CD4-positive, alpha-beta T cell (primary cell): ENCODE results near the gene SEPTIN10. TPM values are rescaled to one million over a fixed set of nuclear protein-coding genes. Genes with fewer than 3 reads are reported as not detected.

Experiments
- ATAC-seq: fragments of 200-7000 bp; cut with Tn5 transposase; one replicate; pipeline ENCODE4 v1.10.0; 2022; ENCODE audit warnings: mild to moderate bottlenecking; ENCODE audit not compliant: poor library complexity
- CTCF ChIA-PET: fragments of 350-600 bp; sonication (Branson Sonifier 250); formaldehyde crosslinking; loops from one replicate; lab custom pipeline; 2021; ENCODE audit warnings: antibody characterized with exemption, inconsistent platforms; lab: Charles Lee
- POLR2A ChIA-PET: fragments of 350-600 bp; sonication (Branson Sonifier 250); formaldehyde crosslinking; loops from one replicate; lab custom pipeline; 2021; ENCODE audit warnings: antibody characterized with exemption, inconsistent platforms; lab: Charles Lee
- DNase-seq, 14 experiments: peaks; one replicate each; pipeline ENCODE4 v3.0.0-alpha.2; 2013 to 2020; ENCODE audit warnings: mixed read lengths in 2 of 14
- H3K27ac ChIP-seq, 2 donors: one replicate each; pipeline versions ENCODE4 v1.5.1 to v1.7.0; 2013; ENCODE audit warnings: low read length in 2 of 2, low read depth in 1 of 2, mild to moderate bottlenecking in 1 of 2
- H3K27me3 ChIP-seq, 2 experiments: 1 replicate in 1 of 2; 2 replicates in 1 of 2; pipeline versions ENCODE4 v1.6.1 to v1.7.0; 2013; ENCODE audit warnings: low read length in 2 of 2, control low read depth in 1 of 2, mild to moderate bottlenecking in 1 of 2, moderate library complexity in 1 of 2; ENCODE audit not compliant: insufficient read depth in 2 of 2, control insufficient read depth in 1 of 2
- H3K36me3 ChIP-seq: one replicate; pipeline ENCODE4 v1.6.1; 2013; ENCODE audit warnings: low read length, control low read depth; ENCODE audit not compliant: insufficient read depth
- H3K4me1 ChIP-seq: one replicate; pipeline ENCODE4 v1.6.1; 2013; ENCODE audit warnings: low read length, control low read depth; ENCODE audit not compliant: insufficient read depth
- H3K4me3 ChIP-seq: one replicate; pipeline ENCODE4 v1.5.1; 2013; ENCODE audit warnings: mild to moderate bottlenecking, low read length, moderate library complexity
- H3K9me3 ChIP-seq, 2 experiments: 1 replicate in 1 of 2; 2 replicates in 1 of 2; pipeline versions ENCODE4 v1.6.1 to v1.7.0; 2013; ENCODE audit warnings: low read length in 2 of 2, mild to moderate bottlenecking in 2 of 2, control low read depth in 1 of 2, moderate library complexity in 1 of 2; ENCODE audit not compliant: control insufficient read depth in 1 of 2, insufficient read depth in 1 of 2
- H3K27ac Mint-ChIP-seq: one replicate; pipeline ENCODE4 v1.8.0; 2020; ENCODE audit warnings: mixed read lengths
- H3K27me3 Mint-ChIP-seq: one replicate; pipeline ENCODE4 v1.8.0; 2021; ENCODE audit warnings: mixed read lengths
- H3K36me3 Mint-ChIP-seq: one replicate; pipeline ENCODE4 v1.8.0; 2021; ENCODE audit warnings: low read depth, mixed read lengths
- H3K4me1 Mint-ChIP-seq: one replicate; pipeline ENCODE4 v1.8.0; 2021; ENCODE audit warnings: low read depth, mixed read lengths
- H3K4me3 Mint-ChIP-seq: one replicate; pipeline ENCODE4 v1.8.0; 2020; ENCODE audit warnings: mild to moderate bottlenecking, mixed read lengths
- H3K9me3 Mint-ChIP-seq: one replicate; pipeline ENCODE4 v1.8.0; 2020; ENCODE audit warnings: mixed read lengths
- intact Hi-C, 2 experiments: fragments of 100-400 bp; cut with DNase I in 1 of 2; cut with micrococcal nuclease in 1 of 2; formaldehyde crosslinking; loops; one replicate each; pipeline versions ENCODE4 v1.15.1 to v1.9.0; 2023 to 2025; cut with DNase I, micrococcal nuclease
- total RNA-seq, 174 experiments: library from RNA in 2 of 174; stranded (reverse) in 2 of 174; gene quantifications; one replicate each; pipeline ENCODE4 v1.2.3 and lab custom pipeline; 2021 to 2026
- TF ChIP-seq, protein P1 (sequence below): fragments of 200-600 bp; IDR thresholded peaks from one replicate; pipeline ENCODE4 v1.8.0; 2022; ENCODE audit warnings: antibody characterized with exemption, mild to moderate bottlenecking

Gene SEPTIN10
- total RNA-seq, 2 experiments from 2014 or later: 2.0 to 2.6 TPM

GRCh38 chr2:109575373-109575772 lies 38.4 kb downstream of the SEPTIN10 start:
- Mint-ChIP-seq H3K36me3 (no peaks in the 10 kb centered on the region), H3K9me3 (no peaks in the 10 kb centered on the region), H3K4me1 (no peaks in the 10 kb centered on the region), H3K4me3 (no peak overlapping the region), H3K27ac (no peak overlapping the region), H3K27me3 (peaks cover 20% of the 10 kb centered on the region)
- no peak overlapping the region for H3K4me3 ChIP-seq
- no peaks in the 10 kb centered on the region for H3K36me3 ChIP-seq
- ChIA-PET CTCF (no interaction called here), POLR2A (no interaction called here)
- no peaks in the 10 kb centered on the region for H3K9me3 ChIP-seq
- DNase-seq (no peak), ATAC-seq (no peak)
- H3K27me3 ChIP-seq: peaks cover 0 to 3% of the 10 kb centered on the region in 2 experiments
- intact Hi-C loops: no loop called here
- H3K4me1 ChIP-seq: no peaks in the 10 kb centered on the region
- no peak overlapping the region for H3K27ac ChIP-seq
- TF ChIP-seq, protein P1, sequence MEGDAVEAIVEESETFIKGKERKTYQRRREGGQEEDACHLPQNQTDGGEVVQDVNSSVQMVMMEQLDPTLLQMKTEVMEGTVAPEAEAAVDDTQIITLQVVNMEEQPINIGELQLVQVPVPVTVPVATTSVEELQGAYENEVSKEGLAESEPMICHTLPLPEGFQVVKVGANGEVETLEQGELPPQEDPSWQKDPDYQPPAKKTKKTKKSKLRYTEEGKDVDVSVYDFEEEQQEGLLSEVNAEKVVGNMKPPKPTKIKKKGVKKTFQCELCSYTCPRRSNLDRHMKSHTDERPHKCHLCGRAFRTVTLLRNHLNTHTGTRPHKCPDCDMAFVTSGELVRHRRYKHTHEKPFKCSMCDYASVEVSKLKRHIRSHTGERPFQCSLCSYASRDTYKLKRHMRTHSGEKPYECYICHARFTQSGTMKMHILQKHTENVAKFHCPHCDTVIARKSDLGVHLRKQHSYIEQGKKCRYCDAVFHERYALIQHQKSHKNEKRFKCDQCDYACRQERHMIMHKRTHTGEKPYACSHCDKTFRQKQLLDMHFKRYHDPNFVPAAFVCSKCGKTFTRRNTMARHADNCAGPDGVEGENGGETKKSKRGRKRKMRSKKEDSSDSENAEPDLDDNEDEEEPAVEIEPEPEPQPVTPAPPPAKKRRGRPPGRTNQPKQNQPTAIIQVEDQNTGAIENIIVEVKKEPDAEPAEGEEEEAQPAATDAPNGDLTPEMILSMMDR: no peak

GRCh38 chr2:109563980-109564550 lies 49.7 kb downstream of the SEPTIN10 start:
- Histone ChIP-seq H3K9me3 (no peaks in the 10 kb centered on the region), H3K27ac (no peak overlapping the region), H3K36me3 (no peaks in the 10 kb centered on the region), H3K27me3 (no peaks in the 10 kb centered on the region), H3K4me3 (no peak overlapping the region), H3K4me1 (no peaks in the 10 kb centered on the region)
- no peaks in the 10 kb centered on the region for H3K27me3 Mint-ChIP-seq
- H3K27ac Mint-ChIP-seq: no peak overlapping the region
- no peak overlapping the region for H3K4me3 Mint-ChIP-seq
- DNase-seq (no peak), ATAC-seq (no peak)
- intact Hi-C loops: no loop called here
- no peaks in the 10 kb centered on the region for H3K9me3 Mint-ChIP-seq
- POLR2A ChIA-PET: no interaction called here
- TF ChIP-seq, protein P1: no peak
- CTCF ChIA-PET: no interaction called here
- no peaks in the 10 kb centered on the region for H3K36me3 Mint-ChIP-seq
- no peaks in the 10 kb centered on the region for H3K4me1 Mint-ChIP-seq

GRCh38 chr2:109563288-109563687 lies 50.5 kb downstream of the SEPTIN10 start:
- ChIA-PET POLR2A (no interaction called here), CTCF (interaction anchor here (1.8 kb wide), 1 partner anchor 17 kb away, joined by 5 read pairs; no protein-coding TSS in a partner anchor)
- Mint-ChIP-seq H3K4me3 (no peak overlapping the region), H3K27ac (no peak overlapping the region), H3K9me3 (no peaks in the 10 kb centered on the region), H3K36me3 (no peaks in the 10 kb centered on the region), H3K4me1 (no peaks in the 10 kb centered on the region), H3K27me3 (no peaks in the 10 kb centered on the region)
- no peak overlapping the region for H3K4me3 ChIP-seq
- H3K4me1 ChIP-seq: no peaks in the 10 kb centered on the region
- DNase-seq (no peak), ATAC-seq (no peak)
- no peaks in the 10 kb centered on the region for H3K27me3 ChIP-seq
- no peaks in the 10 kb centered on the region for H3K9me3 ChIP-seq
- H3K36me3 ChIP-seq: no peaks in the 10 kb centered on the region
- no peak overlapping the region for H3K27ac ChIP-seq
- intact Hi-C loops: no loop called here
- TF ChIP-seq, protein P1: no peak
